Uterus (tissue), 4 donors: ENCODE measurements around the gene CADM2. TPM values are rescaled to one million over a fixed set of nuclear protein-coding genes. Genes with fewer than 3 reads are reported as not detected.

Experiments used
- DNase-seq, 2 donors: peaks; one replicate each; pipeline ENCODE4 v3.0.0-alpha.2; 2019 to 2020
- H3K27ac ChIP-seq, 2 donors: fragments of 200-600 bp; sonication (generic); 1 replicate in 1 of 2; 2 replicates in 1 of 2; pipeline ENCODE4 v1.5.1; 2016 to 2018
- H3K27me3 ChIP-seq, 2 donors: fragments of 200-600 bp; sonication (generic); one replicate each; pipeline ENCODE4 v1.5.1; 2018 to 2019; ENCODE audit warnings: control low read depth in 1 of 2
- H3K36me3 ChIP-seq, 2 donors: fragments of 200-600 bp; sonication (generic); one replicate each; pipeline ENCODE4 v1.5.1; 2019; ENCODE audit warnings: control low read depth in 1 of 2
- H3K4me1 ChIP-seq, 2 donors: fragments of 200-600 bp; sonication (generic); one replicate each; pipeline ENCODE4 v1.5.1; 2018 to 2019; ENCODE audit warnings: control low read depth in 1 of 2
- H3K4me3 ChIP-seq, 2 donors: fragments of 200-600 bp; sonication (generic); 1 replicate in 1 of 2; 2 replicates in 1 of 2; pipeline ENCODE4 v1.5.1; 2018 to 2019; ENCODE audit warnings: mild to moderate bottlenecking in 1 of 2
- H3K9me3 ChIP-seq, 2 donors: fragments of 200-600 bp; sonication (generic); one replicate each; pipeline ENCODE4 v1.5.1; 2019; ENCODE audit warnings: control low read depth in 1 of 2
- POLR2A ChIP-seq, 2 donors: fragments of 450-650 bp; IDR thresholded peaks; one replicate each; pipeline ENCODE4 v1.6.1; 2016; ENCODE audit warnings: antibody characterized with exemption in 2 of 2, mild to moderate bottlenecking in 1 of 2, moderate library complexity in 1 of 2
- intact Hi-C: fragments of 100-400 bp; cut with DNase I; formaldehyde crosslinking; loops from one replicate; pipeline ENCODE4 v1.15.1; 2023; ENCODE audit warnings: low total_unique reads
- total RNA-seq, 4 donors: library from RNA; depleted of rRNA in 3 of 4; stranded (reverse); fragments of >200 nt in 3 of 4; gene quantifications; one replicate each; pipeline versions ENCODE4 v1.1.0 to v1.2.4, GENCODE V29; 2014 to 2023
- TF ChIP-seq, protein P1 (sequence below), 4 experiments: fragments of 200-600 bp in 2 of 4; fragments of 450-650 bp in 2 of 4; sonication (generic) in 2 of 4; IDR thresholded peaks; one replicate each; pipeline ENCODE4 v1.5.1; 2016 to 2019; ENCODE audit warnings: antibody characterized with exemption in 4 of 4, mild to moderate bottlenecking in 2 of 4, moderate library complexity in 1 of 4
- donor health status: DM: yes; HTN: yes; CAD: no.

CADM2 gene
- total RNA-seq, 4 donors from 2014 or later, result 0.29 to 6.6 (median 0.85) TPM; not detected in 1

GRCh38 chr3:85162905-85163304 is 204.1 kb downstream of the CADM2 start:
- Histone ChIP-seq H3K27ac (no peak overlapping the region), H3K27me3 (no peaks in the 10 kb centered on the region), H3K36me3 (no peaks in the 10 kb centered on the region), H3K9me3 (no peaks in the 10 kb centered on the region), H3K4me3 (no peak overlapping the region), H3K4me1 (no peaks in the 10 kb centered on the region)
- no peak for DNase-seq
- intact Hi-C loops, result no loop called here
- TF ChIP-seq POLR2A (IDR thresholded peaks at IDR 0.05), result no peak
- TF ChIP-seq, protein P1, sequence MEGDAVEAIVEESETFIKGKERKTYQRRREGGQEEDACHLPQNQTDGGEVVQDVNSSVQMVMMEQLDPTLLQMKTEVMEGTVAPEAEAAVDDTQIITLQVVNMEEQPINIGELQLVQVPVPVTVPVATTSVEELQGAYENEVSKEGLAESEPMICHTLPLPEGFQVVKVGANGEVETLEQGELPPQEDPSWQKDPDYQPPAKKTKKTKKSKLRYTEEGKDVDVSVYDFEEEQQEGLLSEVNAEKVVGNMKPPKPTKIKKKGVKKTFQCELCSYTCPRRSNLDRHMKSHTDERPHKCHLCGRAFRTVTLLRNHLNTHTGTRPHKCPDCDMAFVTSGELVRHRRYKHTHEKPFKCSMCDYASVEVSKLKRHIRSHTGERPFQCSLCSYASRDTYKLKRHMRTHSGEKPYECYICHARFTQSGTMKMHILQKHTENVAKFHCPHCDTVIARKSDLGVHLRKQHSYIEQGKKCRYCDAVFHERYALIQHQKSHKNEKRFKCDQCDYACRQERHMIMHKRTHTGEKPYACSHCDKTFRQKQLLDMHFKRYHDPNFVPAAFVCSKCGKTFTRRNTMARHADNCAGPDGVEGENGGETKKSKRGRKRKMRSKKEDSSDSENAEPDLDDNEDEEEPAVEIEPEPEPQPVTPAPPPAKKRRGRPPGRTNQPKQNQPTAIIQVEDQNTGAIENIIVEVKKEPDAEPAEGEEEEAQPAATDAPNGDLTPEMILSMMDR (IDR thresholded peaks at IDR 0.05), result no peak

DNA sequence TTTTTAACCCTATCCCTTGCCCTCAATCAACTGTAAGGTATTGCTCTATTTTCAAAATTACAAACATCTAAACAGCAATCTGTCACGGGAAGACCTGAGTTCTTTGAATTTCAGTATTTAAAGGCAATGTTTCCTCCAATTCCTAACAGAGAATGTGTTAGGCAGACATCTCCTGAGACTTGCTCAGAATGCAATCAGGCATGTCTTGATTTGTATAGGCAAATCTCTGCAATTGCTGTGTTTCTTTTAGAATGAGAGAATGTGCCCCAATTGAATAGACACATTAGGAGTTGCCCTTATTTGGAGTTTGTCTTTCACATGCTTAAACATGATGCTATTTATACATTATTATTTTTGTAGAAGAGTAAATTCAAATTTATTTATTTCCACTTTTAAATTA is 205.6 kb downstream of the CADM2 start:
- DNase-seq, result no peak
- H3K36me3 ChIP-seq, result no peaks in the 10 kb centered on the region
- intact Hi-C loops, result no loop called here
- no peak for TF ChIP-seq POLR2A (IDR thresholded peaks at IDR 0.05)
- TF ChIP-seq, protein P1 (IDR thresholded peaks at IDR 0.05), result no peak
- no peaks in the 10 kb centered on the region for H3K27me3 ChIP-seq
- H3K4me1 ChIP-seq, result no peaks in the 10 kb centered on the region
- no peak overlapping the region for H3K4me3 ChIP-seq
- H3K27ac ChIP-seq, result no peak overlapping the region
- no peaks in the 10 kb centered on the region for H3K9me3 ChIP-seq

DNA sequence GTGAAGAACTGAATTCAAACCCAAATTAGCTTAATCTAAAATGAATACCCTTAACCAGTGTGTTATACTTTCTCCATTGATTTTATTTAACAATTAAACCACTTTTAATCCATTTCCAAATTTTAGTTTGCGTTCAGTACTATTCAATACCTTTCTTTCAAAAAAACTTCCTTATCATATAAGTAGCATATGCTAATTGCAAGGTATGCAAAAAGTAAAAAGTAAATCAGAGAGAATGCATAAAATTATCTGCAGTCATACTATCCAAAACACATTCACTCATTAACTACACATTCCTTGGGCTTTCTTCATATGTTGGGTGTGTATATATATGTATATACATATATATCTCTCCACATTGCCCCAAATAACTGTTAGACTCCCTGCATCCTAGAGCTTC is 208.8 kb downstream of the CADM2 start:
- no peak for DNase-seq
- TF ChIP-seq POLR2A (IDR thresholded peaks at IDR 0.05), result no peak
- TF ChIP-seq, protein P1 (IDR thresholded peaks at IDR 0.05), result no peak
- H3K4me3 ChIP-seq, result no peak overlapping the region

DNA sequence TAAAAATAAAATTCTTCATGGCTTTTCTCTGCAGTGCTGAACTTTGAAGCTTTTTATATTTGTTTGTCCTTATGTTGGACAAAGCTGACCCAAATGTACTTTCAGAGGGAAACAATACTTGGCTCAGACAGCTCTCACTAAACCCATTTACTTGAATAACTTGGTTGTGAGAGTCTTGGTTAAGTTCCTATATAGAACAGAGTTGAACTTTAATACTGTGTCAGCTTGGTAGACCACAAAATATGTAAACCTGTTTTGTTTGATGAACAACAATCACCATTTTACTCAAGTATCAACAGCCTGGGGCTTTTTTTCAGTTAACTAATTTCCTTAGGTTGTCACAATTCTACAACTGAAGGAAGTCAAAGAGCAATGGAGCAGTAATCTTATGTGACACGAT is 211.9 kb downstream of the CADM2 start:
- H3K27ac ChIP-seq, result no peak overlapping the region
- TF ChIP-seq, protein P1 (IDR thresholded peaks at IDR 0.05), result no peak
- no peak for TF ChIP-seq POLR2A (IDR thresholded peaks at IDR 0.05)
- DNase-seq, result no peak
- H3K27me3 ChIP-seq, result no peaks in the 10 kb centered on the region
- H3K36me3 ChIP-seq, result no peaks in the 10 kb centered on the region
- H3K9me3 ChIP-seq, result no peaks in the 10 kb centered on the region
- intact Hi-C loops, result no loop called here
- no peak overlapping the region for H3K4me3 ChIP-seq
- H3K4me1 ChIP-seq, result no peaks in the 10 kb centered on the region

More for the DNA sequence above, 208.8 kb downstream of the CADM2 start:
- Histone ChIP-seq H3K36me3 (no peaks in the 10 kb centered on the region), H3K4me1 (no peaks in the 10 kb centered on the region), H3K27ac (no peak overlapping the region), H3K9me3 (no peaks in the 10 kb centered on the region), H3K27me3 (no peaks in the 10 kb centered on the region)
- intact Hi-C loops, result no loop called here

- H3K4me1 ChIP-seq, result no peaks in the 10 kb centered on the region
- intact Hi-C loops, result no loop called here
- TF ChIP-seq POLR2A (IDR thresholded peaks at IDR 0.05), result no peak
- TF ChIP-seq, protein P1 (IDR thresholded peaks at IDR 0.05), result no peak
- H3K4me3 ChIP-seq, result no peak overlapping the region
- no peaks in the 10 kb centered on the region for H3K27me3 ChIP-seq
- no peaks in the 10 kb centered on the region for H3K9me3 ChIP-seq
- no peaks in the 10 kb centered on the region for H3K36me3 ChIP-seq
- DNase-seq, result no peak
- no peak overlapping the region for H3K27ac ChIP-seq
Observed at GRCh38 chr3:85171976-85172375, 213.2 kb downstream of the CADM2 start.
